NT2/D1 (cell line): Measurements from ENCODE around the gene ARHGAP33.

Experiments
- DNase-seq: peaks from one replicate; pipeline ENCODE4 v3.0.0-alpha.2; 2011; ENCODE audit warnings: low read depth, low spot score
- H3K27me3 ChIP-seq: 2 replicates; pipeline ENCODE4 v1.6.0; 2011; ENCODE audit warnings: mild to moderate bottlenecking; ENCODE audit not compliant: insufficient read length, insufficient read depth
- H3K36me3 ChIP-seq: 2 replicates; pipeline ENCODE4 v1.6.1; 2011; ENCODE audit warnings: mild to moderate bottlenecking, low read length, mixed read lengths; ENCODE audit not compliant: insufficient read depth, insufficient read length
- H3K4me1 ChIP-seq: 2 replicates; pipeline ENCODE4 v1.5.1; 2011; ENCODE audit not compliant: insufficient read depth, insufficient read length
- H3K4me3 ChIP-seq: 2 replicates; pipeline ENCODE4 v1.5.1; 2011; ENCODE audit warnings: low read depth; ENCODE audit not compliant: insufficient read length
- H3K9ac ChIP-seq: 2 replicates; pipeline ENCODE4 v1.6.0; 2011; ENCODE audit warnings: low read depth; ENCODE audit not compliant: insufficient read length
- H3K9me3 ChIP-seq: 2 replicates; pipeline ENCODE4 v1.5.1; 2011; ENCODE audit warnings: mild to moderate bottlenecking, low read length; ENCODE audit not compliant: insufficient read depth
- SUZ12 ChIP-seq: IDR thresholded peaks from 2 replicates; pipeline ENCODE4 v1.6.1; 2011; ENCODE audit not compliant: insufficient read length, insufficient read depth; ENCODE audit errors: extremely low read depth
- YY1 ChIP-seq: IDR thresholded peaks from 2 replicates; pipeline ENCODE4 v1.6.1; 2011; ENCODE audit not compliant: insufficient read length, insufficient read depth
- ZNF274 ChIP-seq: IDR thresholded peaks from 2 replicates; pipeline ENCODE4 v1.6.1; 2011; ENCODE audit warnings: mild to moderate bottlenecking, low read depth, low read length

ARHGAP33 gene

DNA sequence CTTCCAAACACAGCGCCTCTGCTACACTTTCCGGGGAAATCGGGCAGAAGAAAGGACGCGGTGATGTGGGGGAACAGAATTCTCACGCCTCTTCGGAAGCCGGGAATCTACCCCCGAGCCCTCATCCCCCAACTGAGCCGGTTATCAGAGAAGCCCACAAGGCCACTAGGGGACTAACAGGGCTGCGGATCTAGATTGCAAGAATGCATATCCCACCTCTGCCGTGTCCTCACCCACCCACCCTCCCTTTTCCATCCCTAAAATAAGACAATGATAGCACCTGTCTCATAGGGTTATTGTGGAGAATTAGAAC, 34.2 kb upstream of the ARHGAP33 start:
- no peak for DNase-seq
- H3K4me3 ChIP-seq: peak overlapping the region; percentile 26
- H3K27me3 ChIP-seq: no peaks in the 10 kb centered on the region
- no peaks in the 10 kb centered on the region for H3K9me3 ChIP-seq
- peaks cover 9% of the 10 kb centered on the region for H3K4me1 ChIP-seq
- H3K9ac ChIP-seq: peak overlapping the region; percentile 74
- TF ChIP-seq SUZ12: no peak
- TF ChIP-seq YY1: no peak
- TF ChIP-seq ZNF274: no peak
- peaks cover 48% of the 10 kb centered on the region for H3K36me3 ChIP-seq

DNA sequence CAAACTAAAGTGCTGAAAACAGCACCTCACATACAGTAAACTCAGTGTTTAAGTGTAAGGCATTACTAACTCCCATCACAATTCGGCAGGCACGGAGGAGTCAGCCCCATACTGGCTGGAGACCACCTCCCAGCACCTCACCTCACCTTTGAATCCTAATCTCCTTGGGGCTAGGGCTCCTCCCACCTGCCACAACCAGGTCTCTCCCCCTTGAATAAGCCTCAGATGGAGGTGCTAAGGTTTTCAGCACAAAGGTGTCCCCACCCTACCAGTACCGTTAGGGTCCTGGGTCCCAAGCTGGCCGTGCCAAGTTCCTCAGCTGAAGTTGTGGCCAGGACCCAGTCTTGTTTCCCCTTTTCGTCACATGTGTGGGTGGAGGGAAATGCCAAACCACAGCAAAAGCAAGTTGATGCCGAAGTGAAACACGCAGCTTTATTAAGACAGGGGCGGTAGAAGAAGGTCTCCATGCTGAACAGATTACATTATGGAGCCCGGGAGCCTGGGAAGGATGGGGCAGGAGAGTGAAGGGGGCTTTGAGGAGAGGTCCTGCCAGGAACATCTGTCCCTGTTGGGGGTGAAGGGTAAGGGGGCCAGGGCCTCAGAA, 33.1 kb upstream of the ARHGAP33 start, which contains the start of gene IGFLR1:
Gene IGFLR1, minus strand, starts transcription at position 332 of the 604 bp plus-strand sequence. CDS start 1,272 bp downstream, outside the sequence.
- H3K9ac ChIP-seq: peak within 1 kb of the TSS; percentile 74
- no peak for TF ChIP-seq YY1
- no peak for TF ChIP-seq SUZ12
- TF ChIP-seq ZNF274: no peak
- H3K36me3 ChIP-seq: peaks cover 37% of the 10 kb centered on the region
- H3K9me3 ChIP-seq: no peaks in the 10 kb centered on the region
- no peaks in the 10 kb centered on the region for H3K27me3 ChIP-seq
- no peak for DNase-seq
- peaks cover 9% of the 10 kb centered on the region for H3K4me1 ChIP-seq
- H3K4me3 ChIP-seq: peak within 1 kb of the TSS; percentile 26

DNA sequence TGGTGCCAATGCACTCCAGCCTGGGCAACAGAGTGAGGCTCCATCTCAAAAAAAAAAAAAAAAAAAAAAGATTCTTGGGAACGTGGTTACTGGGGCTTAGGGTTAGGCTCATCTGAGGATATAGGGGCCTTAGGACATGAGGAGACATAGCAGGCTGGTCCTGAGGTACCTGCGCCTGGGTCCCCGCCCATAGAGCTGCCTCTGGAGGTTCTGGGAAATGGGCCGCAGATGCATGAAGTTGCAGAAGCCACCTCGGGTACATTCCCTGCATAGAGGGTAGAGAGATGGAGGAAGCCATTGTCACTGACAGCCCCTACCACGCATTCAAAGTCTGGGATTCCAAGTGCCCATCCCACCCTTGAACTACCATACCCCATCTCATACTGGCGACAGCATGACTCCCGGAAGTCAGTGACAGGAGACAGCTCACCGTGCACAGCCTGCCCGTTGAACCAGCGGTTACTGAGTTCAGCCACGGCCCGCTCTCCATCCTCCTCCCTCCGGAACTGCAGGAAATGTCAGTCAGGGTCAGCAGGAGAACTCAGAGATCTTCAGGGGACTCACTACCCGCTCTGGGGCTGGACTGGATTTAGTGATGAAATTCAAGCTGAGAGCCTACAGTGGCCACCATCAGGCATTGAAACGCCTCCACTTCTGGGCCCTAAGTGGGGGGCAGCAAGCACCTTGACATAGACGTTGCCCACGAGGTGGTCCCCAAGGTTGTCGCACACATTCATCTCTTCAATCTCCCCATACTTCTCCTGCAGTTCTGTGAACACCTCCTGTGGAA, 31.5 kb upstream of the ARHGAP33 start:
- Histone ChIP-seq H3K36me3 (peaks cover 21% of the 10 kb centered on the region), H3K4me1 (peaks cover 9% of the 10 kb centered on the region), H3K27me3 (no peaks in the 10 kb centered on the region), H3K9me3 (no peaks in the 10 kb centered on the region), H3K9ac (peak overlapping the region; percentile 33), H3K4me3 (peak overlapping the region; percentile 68)
- TF ChIP-seq YY1: no peak
- no peak for TF ChIP-seq ZNF274
- no peak for TF ChIP-seq SUZ12
- no peak for DNase-seq

DNA sequence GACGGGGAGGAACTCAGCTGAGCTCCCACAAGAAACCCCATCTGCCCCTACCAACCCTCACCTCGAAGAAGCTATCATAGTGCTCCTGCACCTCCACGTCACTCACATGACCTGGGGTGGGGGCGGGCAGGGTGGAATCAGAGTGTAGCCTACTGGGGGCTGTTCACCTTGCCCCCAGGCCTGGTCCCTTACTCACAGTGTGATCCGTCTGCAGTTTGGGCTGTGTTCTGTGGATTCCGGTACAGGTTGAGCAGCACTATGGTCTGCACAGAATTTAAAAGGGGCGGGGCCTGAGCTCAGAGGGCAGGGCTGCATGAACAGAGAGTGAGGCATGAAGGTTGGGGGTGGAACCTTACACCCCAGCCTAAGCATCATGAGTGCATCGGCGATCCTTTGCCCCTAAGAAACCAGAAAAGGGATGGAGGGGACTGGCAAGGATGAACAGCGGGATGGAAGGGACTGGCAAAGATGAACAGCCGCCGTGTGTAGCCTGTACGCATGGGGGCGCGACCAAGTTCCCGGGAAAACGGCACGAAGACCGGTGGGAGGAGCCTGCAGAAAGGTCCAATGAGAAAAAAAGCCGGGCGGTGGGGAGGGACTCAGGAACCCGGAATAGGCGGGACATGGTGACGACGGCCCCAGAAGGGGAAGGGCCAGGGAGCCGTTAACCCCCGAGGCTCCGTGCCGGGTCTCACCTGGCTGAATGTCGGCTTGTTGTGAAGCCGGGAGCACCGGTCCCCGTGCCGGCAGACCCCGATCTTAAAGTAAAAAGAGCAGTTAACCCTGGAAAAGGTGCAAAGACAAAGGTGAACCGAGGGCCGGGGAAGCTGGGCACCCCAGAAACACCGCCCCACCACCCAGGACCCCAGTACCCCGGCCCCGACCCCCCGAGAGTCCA, 30.7 kb upstream of the ARHGAP33 start:
- Histone ChIP-seq H3K4me1 (peaks cover 7% of the 10 kb centered on the region), H3K36me3 (peaks cover 15% of the 10 kb centered on the region), H3K27me3 (no peaks in the 10 kb centered on the region), H3K9me3 (no peaks in the 10 kb centered on the region), H3K4me3 (peak overlapping the region; percentile 68), H3K9ac (peak overlapping the region; percentile 82)
- DNase-seq: peak; percentile 88
- TF ChIP-seq SUZ12 (no peak), YY1 (no peak), ZNF274 (no peak)

DNA sequence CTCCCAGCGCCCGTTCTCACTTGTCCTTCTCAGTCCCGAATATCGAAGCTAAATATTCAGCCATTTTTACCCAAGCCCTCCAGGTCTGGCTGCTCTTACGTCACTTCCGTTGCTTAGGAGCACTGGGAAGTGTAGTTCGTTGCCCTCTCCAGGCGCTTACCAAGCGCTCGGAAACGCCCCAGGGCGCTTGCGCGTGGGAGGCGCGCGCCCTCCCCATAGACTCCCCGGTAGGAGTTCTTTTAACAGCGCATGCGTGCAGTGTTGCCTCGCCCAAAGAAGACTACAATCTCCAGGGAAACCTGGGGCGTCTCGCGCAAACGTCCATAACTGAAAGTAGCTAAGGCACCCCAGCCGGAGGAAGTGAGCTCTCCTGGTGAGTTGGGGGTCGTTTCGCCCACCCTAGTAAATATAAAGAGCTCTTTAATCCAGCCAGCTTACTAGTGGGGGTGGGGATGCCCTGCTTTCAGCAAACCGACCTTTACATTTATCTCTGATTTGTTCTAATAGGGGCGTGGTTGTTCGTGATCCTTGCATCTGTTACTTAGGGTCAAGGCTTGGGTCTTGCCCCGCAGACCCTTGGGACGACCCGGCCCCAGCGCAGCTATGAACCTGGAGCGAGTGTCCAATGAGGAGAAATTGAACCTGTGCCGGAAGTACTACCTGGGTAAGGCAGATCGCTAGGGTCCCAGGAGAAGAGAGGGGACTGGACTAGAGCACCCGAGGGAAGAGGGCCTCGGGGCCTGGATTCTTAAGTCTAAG, 29.9 kb upstream of the ARHGAP33 start, which contains the start of the genes PSENEN and U2AF1L4:
Gene PSENEN, plus strand, starts transcription at position 324 of the 759 bp plus-strand sequence. Its CDS starts 280 bp downstream, at position 604.
Gene U2AF1L4, minus strand, starts transcription at position 91 of the 759 bp plus-strand sequence. Its CDS starts 27 bp downstream, at position 64.
- DNase-seq: peak; percentile 97
- H3K9ac ChIP-seq: peak within 1 kb of the TSS; percentile 90
- peak within 1 kb of the TSS; percentile 68 for H3K4me3 ChIP-seq
- no peaks in the 10 kb centered on the region for H3K9me3 ChIP-seq
- TF ChIP-seq YY1 (peak; percentile 40), ZNF274 (no peak)
- peaks cover 7% of the 10 kb centered on the region for H3K4me1 ChIP-seq
- no peaks in the 10 kb centered on the region for H3K27me3 ChIP-seq
- peaks cover 15% of the 10 kb centered on the region for H3K36me3 ChIP-seq

DNA sequence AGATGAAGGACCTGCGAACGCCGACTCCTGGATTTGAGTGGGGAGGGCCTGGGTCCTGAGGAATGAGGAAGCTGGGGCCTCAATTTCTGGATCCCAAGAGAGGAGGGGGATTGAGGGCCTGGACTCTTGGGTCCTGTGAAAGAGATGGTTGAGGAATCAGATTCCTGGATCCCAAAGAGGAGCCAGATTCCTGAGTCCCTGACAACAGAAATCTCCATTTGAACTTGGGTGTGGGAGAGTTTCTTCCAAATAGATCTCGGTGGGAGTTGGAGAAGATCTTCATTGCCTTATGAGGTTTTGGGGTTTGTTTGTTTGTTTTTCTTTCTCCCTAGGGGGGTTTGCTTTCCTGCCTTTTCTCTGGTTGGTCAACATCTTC, 29.3 kb upstream of the ARHGAP33 start:
- Histone ChIP-seq H3K9ac (peak overlapping the region; percentile 90), H3K36me3 (peaks cover 15% of the 10 kb centered on the region), H3K27me3 (no peaks in the 10 kb centered on the region), H3K9me3 (no peaks in the 10 kb centered on the region), H3K4me1 (peaks cover 7% of the 10 kb centered on the region), H3K4me3 (peak overlapping the region; percentile 68)
- TF ChIP-seq SUZ12 (no peak), YY1 (no peak), ZNF274 (no peak)
- no peak for DNase-seq
